HG02623 (cell line): Measurements from ENCODE around the gene GPRC6A.
"Not testable (repeated sequence)": the region's sequence is repeated elsewhere in the genome, so short reads cannot be mapped to it uniquely, and the experiment has no call there.

Source experiments
- ATAC-seq: cut with Tn5 transposase; IDR thresholded peaks from one replicate; pipeline ENCODE4 v1.9.1; 2021; ENCODE audit warnings: moderate library complexity; ENCODE audit not compliant: unreplicated experiment

The GPRC6A gene

GRCh38 chr6:116828983-116829382 lies at the start of gene GPRC6A:
GPRC6A (minus strand) TSS chr6:116829083; CDS start chr6:116829013, 70 bp downstream.
- no peak for ATAC-seq

GRCh38 chr6:116877743-116878142 lies 48.9 kb upstream of the GPRC6A start:
- ATAC-seq = no peak

GRCh38 chr6:116876635-116877611 lies 48.0 kb upstream of the GPRC6A start, which contains the start of gene RFX6:
RFX6 (plus strand) TSS chr6:116877242; CDS start chr6:116877276, 34 bp downstream.
- ATAC-seq = no peak

- ATAC-seq = no peak
Measured at GRCh38 chr6:116876107-116876506, 47.2 kb upstream of the GPRC6A start.

- ATAC-seq = no peak
Measured at GRCh38 chr6:116872771-116873170, 43.9 kb upstream of the GPRC6A start.

GRCh38 chr6:116866281-116866871 lies 37.5 kb upstream of the GPRC6A start:
- peak; percentile 74 for ATAC-seq

GRCh38 chr6:116859264-116859663 lies 30.4 kb upstream of the GPRC6A start:
- no peak for ATAC-seq

GRCh38 chr6:116858060-116858459 lies 29.2 kb upstream of the GPRC6A start:
- no peak for ATAC-seq

- no peak for ATAC-seq
Measured at GRCh38 chr6:116847227-116847626, 18.3 kb upstream of the GPRC6A start.

GRCh38 chr6:116842459-116842858 lies 13.6 kb upstream of the GPRC6A start:
- ATAC-seq = no peak

GRCh38 chr6:116840091-116840490 lies 11.2 kb upstream of the GPRC6A start:
- no peak for ATAC-seq

- no peak for ATAC-seq
Measured at GRCh38 chr6:116836606-116837342, 7.9 kb upstream of the GPRC6A start.

- ATAC-seq = not testable (repeated sequence)
Measured at GRCh38 chr6:116834526-116834925, 5.6 kb upstream of the GPRC6A start.

- no peak for ATAC-seq
Measured at GRCh38 chr6:116827561-116828240, 1.2 kb downstream of the GPRC6A start.

GRCh38 chr6:116816336-116816735 lies 12.5 kb downstream of the GPRC6A start:
- ATAC-seq = not testable (repeated sequence)

GRCh38 chr6:116812051-116812650 lies 16.7 kb downstream of the GPRC6A start:
- ATAC-seq = no peak

- ATAC-seq = no peak
Measured at GRCh38 chr6:116801971-116802370, 26.9 kb downstream of the GPRC6A start.

- ATAC-seq = no peak
Measured at GRCh38 chr6:116799945-116800344, 28.9 kb downstream of the GPRC6A start.

- ATAC-seq = no peak
Measured at GRCh38 chr6:116797585-116797984, 31.3 kb downstream of the GPRC6A start.

- ATAC-seq = no peak
Measured at GRCh38 chr6:116793224-116793623, 35.7 kb downstream of the GPRC6A start.
